DMS153 treated with DMSO at 0.1 percent for 48 hours (cell line): Measurements from ENCODE around the gene SNAPC2.

Experiments
- DNase-seq: peaks from one replicate; lab custom pipeline; 2025; ENCODE audit not compliant: unreplicated experiment; lab: John Stamatoyannopoulos, UW

The SNAPC2 gene

GRCh38 chr19:7965921-7966665 is 46.0 kb downstream of the SNAPC2 start:
- DNase-seq, result no peak

DNA sequence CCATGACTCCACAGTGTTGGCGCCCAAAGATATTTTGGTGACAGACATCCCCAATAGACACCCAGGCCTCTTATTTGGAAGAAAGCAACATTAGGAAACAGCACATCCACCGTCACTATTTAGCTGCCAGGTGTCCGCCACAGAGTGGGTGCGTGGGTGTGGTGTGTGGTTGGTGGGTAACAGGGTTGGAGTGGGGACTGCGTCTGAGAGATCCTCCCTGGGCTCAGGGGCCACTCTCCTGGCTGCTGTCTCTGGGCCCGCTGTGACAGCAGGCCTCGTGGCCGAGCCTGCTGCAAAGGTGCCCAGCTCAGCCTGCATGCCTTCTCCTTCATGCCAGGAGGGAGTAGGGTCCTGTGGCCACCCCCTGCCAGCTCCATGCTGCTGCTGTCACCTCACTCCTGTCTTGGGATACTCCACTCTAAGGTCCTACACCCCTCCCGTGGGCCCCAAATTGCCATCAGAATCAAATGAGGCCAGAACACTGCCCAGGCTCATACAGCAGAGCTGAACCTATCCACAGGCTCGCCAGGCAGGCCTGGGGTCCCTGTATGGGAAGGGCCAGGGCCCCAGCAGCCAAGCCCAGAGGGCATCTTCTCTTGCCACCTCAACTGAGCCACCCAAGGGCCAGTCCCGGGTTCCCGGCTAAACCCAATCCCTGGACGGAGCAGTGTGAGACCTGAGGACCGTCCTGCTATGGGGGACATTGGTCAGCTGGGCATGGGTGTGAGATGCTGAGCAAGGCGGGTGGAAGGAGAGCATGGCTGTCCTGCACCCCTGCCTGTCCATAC is 48.1 kb downstream of the SNAPC2 start:
- no peak for DNase-seq

GRCh38 chr19:7968796-7969554 is 48.8 kb downstream of the SNAPC2 start:
- no peak for DNase-seq

- DNase-seq, result no peak
These were observed 49.4 kb downstream of the SNAPC2 start for GRCh38 chr19:7969555-7969939.

- DNase-seq, result no peak
These were observed 50.7 kb downstream of the SNAPC2 start for GRCh38 chr19:7970716-7971448.

DNA sequence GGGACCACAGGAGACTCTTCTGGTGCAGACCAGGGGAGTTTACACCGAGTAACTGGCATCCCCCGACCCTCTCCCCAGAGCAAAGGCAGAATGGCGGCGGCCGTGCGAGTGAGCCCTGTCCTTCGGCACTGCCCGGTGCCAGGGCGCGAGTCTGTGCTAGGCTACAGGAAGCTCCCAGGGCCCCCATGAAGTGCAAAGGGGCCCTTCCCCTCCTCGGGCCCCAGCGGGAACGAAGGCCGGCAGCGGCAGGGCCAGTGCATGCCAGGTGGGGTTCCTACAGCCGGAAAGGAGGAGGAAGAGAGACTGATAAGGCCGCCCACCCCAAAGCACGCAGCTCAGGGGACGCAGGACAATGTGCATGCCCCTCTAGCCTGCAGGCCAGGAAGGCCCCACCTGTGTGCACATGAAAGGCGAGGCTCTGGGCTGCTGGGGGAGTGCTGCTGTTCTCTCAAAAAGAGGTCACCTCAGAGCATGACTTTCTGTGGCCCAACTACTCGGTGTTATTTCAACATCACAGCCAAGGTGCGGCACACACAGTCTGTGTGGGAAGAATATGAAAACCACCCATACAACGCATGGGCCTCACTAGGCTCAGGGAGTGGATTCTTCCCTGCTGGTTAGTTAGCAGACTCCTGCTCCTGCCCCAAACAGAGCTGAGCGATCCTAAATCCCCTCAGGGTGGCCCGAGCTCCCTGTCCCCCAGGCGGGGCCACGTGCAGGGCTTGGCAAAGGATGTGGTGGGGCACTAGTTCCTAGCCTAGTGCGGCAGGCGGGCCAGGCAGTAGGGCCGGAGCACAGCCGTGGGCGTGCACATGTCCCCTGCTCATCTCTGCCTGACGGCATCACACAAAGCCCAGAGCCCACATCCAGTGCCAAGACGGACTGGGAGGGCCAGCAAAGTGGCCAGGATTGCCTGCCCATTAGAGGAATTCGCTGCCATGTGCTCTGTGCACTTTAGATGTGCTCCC is 51.7 kb downstream of the SNAPC2 start:
- no peak for DNase-seq
